Breast epithelium (tissue), 4 donors: Measurements from ENCODE around the gene SDHC. TPM values are rescaled to one million over a fixed set of nuclear protein-coding genes. Genes with fewer than 3 reads are reported as not detected.

Experiments
- DNase-seq, 2 donors: peaks; one replicate each; pipeline ENCODE4 v3.0.0-alpha.2; 2019; ENCODE audit warnings: low spot score in 2 of 2
- H3K27ac ChIP-seq, 2 donors: fragments of 200-600 bp; sonication (generic) in 1 of 2; one replicate each; pipeline ENCODE4 v1.5.1; 2016 to 2019; ENCODE audit warnings: mild to moderate bottlenecking in 1 of 2
- H3K27me3 ChIP-seq, 2 donors: fragments of 200-600 bp; sonication (generic) in 1 of 2; one replicate each; pipeline versions ENCODE4 v1.5.1 to v1.6.0; 2017 to 2019; ENCODE audit warnings: control low read depth in 1 of 2, mild to moderate bottlenecking in 1 of 2
- H3K36me3 ChIP-seq: fragments of 200-600 bp; one replicate; pipeline ENCODE4 v1.5.1; 2019
- H3K4me1 ChIP-seq, 2 donors: fragments of 200-600 bp; sonication (generic); one replicate each; pipeline ENCODE4 v1.5.1; 2016 to 2019; ENCODE audit warnings: control low read depth in 1 of 2
- H3K4me3 ChIP-seq, 3 donors: fragments of 200-600 bp; sonication (generic); 1 replicate in 2 of 3; 2 replicates in 1 of 3; pipeline ENCODE4 v1.5.1; 2016 to 2019; ENCODE audit warnings: mild to moderate bottlenecking in 3 of 3, moderate library complexity in 2 of 3
- H3K9me3 ChIP-seq, 2 donors: fragments of 200-600 bp; sonication (generic) in 1 of 2; one replicate each; pipeline ENCODE4 v1.5.1; 2016 to 2019; ENCODE audit warnings: control low read depth in 1 of 2
- CTCF ChIP-seq, 3 donors: fragments of 450-650 bp; IDR thresholded peaks; one replicate each; pipeline ENCODE4 v1.5.1; 2016 to 2017; ENCODE audit warnings: antibody characterized with exemption in 3 of 3, mild to moderate bottlenecking in 3 of 3, moderate library complexity in 3 of 3
- POLR2A ChIP-seq: fragments of 450-650 bp; IDR thresholded peaks from one replicate; pipeline ENCODE4 v1.6.1; 2016; ENCODE audit warnings: antibody characterized with exemption, mild to moderate bottlenecking, moderate library complexity
- POLR2AphosphoS5 ChIP-seq, 3 donors: sonication (generic); formaldehyde crosslinking; IDR thresholded peaks; one replicate each; pipeline ENCODE4 v1.6.1; 2017; ENCODE audit warnings: antibody characterized with exemption in 3 of 3
- intact Hi-C: fragments of 100-400 bp; cut with DNase I; formaldehyde crosslinking; loops from one replicate; pipeline ENCODE4 v1.15.1; 2023; ENCODE audit warnings: low total_unique reads
- total RNA-seq, 3 donors: library from RNA; depleted of rRNA; stranded (reverse); fragments of >200 nt; gene quantifications; one replicate each; pipeline ENCODE4 v1.1.0, GENCODE V29; 2016

Gene SDHC
- total RNA-seq, 3 donors from 2014 or later: 18.0 to 42.4 (median 23.9) TPM

GRCh38 chr1:161273402-161273801 is 40.8 kb upstream of the SDHC start:
- Histone ChIP-seq H3K27me3 (no peaks in the 10 kb centered on the region), H3K27ac (no peak overlapping the region), H3K9me3 (no peaks in the 10 kb centered on the region), H3K4me3 (no peak overlapping the region), H3K4me1 (no peaks in the 10 kb centered on the region), H3K36me3 (no peaks in the 10 kb centered on the region)
- intact Hi-C loops: no loop called here
- no peak for TF ChIP-seq CTCF (IDR thresholded peaks at IDR 0.05)
- no peak for TF ChIP-seq POLR2A
- TF ChIP-seq POLR2AphosphoS5 (IDR thresholded peaks at IDR 0.05): no peak
- DNase-seq: no peak

- intact Hi-C loops: no loop called here
- Histone ChIP-seq H3K27me3 (no peaks in the 10 kb centered on the region), H3K4me1 (no peaks in the 10 kb centered on the region), H3K4me3 (no peak overlapping the region), H3K36me3 (no peaks in the 10 kb centered on the region), H3K9me3 (no peaks in the 10 kb centered on the region), H3K27ac (no peak overlapping the region)
- no peak for TF ChIP-seq POLR2AphosphoS5 (IDR thresholded peaks at IDR 0.05)
- TF ChIP-seq CTCF (IDR thresholded peaks at IDR 0.05): no peak
- TF ChIP-seq POLR2A: no peak
- no peak for DNase-seq
These were observed 39.3 kb upstream of the SDHC start for GRCh38 chr1:161274874-161275273.

- TF ChIP-seq POLR2AphosphoS5 (IDR thresholded peaks at IDR 0.05) (no peak), CTCF (IDR thresholded peaks at IDR 0.05) (no peak), POLR2A (no peak)
- no peaks in the 10 kb centered on the region for H3K4me1 ChIP-seq
- no peak overlapping the region for H3K27ac ChIP-seq
- no peak overlapping the region for H3K4me3 ChIP-seq
- H3K9me3 ChIP-seq: no peaks in the 10 kb centered on the region
- no peaks in the 10 kb centered on the region for H3K36me3 ChIP-seq
- no peaks in the 10 kb centered on the region for H3K27me3 ChIP-seq
- intact Hi-C loops: no loop called here
- DNase-seq: no peak
These were observed 31.2 kb upstream of the SDHC start for GRCh38 chr1:161282991-161283390.

DNA sequence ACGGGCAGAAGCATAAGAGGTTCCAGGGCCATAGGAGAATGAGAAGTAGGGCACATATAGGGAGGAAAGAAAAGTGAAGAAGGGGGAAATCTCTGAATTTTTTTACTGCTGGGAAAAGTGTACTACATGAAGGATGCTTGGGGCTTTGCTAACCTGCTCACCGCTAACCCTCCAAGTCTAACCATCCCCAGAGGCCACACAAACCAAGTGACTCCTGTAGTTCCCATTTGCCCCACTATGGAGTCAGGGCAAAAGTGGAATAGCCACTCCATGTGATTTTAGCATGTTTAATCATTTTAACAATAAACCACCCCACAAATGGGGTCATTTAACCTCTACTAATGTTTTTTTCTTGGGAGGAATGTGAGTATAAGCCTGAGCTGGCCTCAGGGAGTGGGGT is 29.1 kb upstream of the SDHC start:
- no peak for DNase-seq
- Histone ChIP-seq H3K27ac (no peak overlapping the region), H3K9me3 (no peaks in the 10 kb centered on the region), H3K27me3 (no peaks in the 10 kb centered on the region), H3K4me1 (no peaks in the 10 kb centered on the region), H3K36me3 (no peaks in the 10 kb centered on the region), H3K4me3 (no peak overlapping the region)
- TF ChIP-seq POLR2A (no peak), CTCF (IDR thresholded peaks at IDR 0.05) (no peak), POLR2AphosphoS5 (IDR thresholded peaks at IDR 0.05) (no peak)
- intact Hi-C loops: no loop called here

GRCh38 chr1:161285521-161285920 is 28.7 kb upstream of the SDHC start:
- no peaks in the 10 kb centered on the region for H3K36me3 ChIP-seq
- H3K27ac ChIP-seq: no peak overlapping the region
- no peaks in the 10 kb centered on the region for H3K9me3 ChIP-seq
- no peaks in the 10 kb centered on the region for H3K4me1 ChIP-seq
- no peak for DNase-seq
- H3K27me3 ChIP-seq: no peaks in the 10 kb centered on the region
- intact Hi-C loops: no loop called here
- no peak for TF ChIP-seq CTCF (IDR thresholded peaks at IDR 0.05)
- no peak for TF ChIP-seq POLR2AphosphoS5 (IDR thresholded peaks at IDR 0.05)
- no peak for TF ChIP-seq POLR2A
- H3K4me3 ChIP-seq: no peak overlapping the region
